Lung (tissue), 12 donors: ENCODE data around the gene SELPLG. TPM values are rescaled to one million over a fixed set of nuclear protein-coding genes. Genes with fewer than 3 reads are reported as not detected.

ENCODE experiments used
- ATAC-seq: fragments of 200-7000 bp; cut with Tn5 transposase; one replicate; pipeline ENCODE4 v1.9.1; 2020; ENCODE audit warnings: moderate number of reproducible peaks; ENCODE audit not compliant: insufficient read depth, low FRiP score
- DNase-seq, 3 donors: peaks; one replicate each; pipeline ENCODE4 v3.0.0-alpha.2; 2013 to 2017
- H3K27ac ChIP-seq, 2 donors: one replicate each; pipeline ENCODE4 v1.5.1; 2013; ENCODE audit warnings: mild to moderate bottlenecking in 2 of 2, moderate library complexity in 2 of 2, control low read depth in 1 of 2, inconsistent platforms in 1 of 2, low read depth in 1 of 2, low read length in 1 of 2
- H3K27me3 ChIP-seq, 3 donors: one replicate each; pipeline ENCODE4 v1.5.1; 2013; ENCODE audit warnings: low read length in 2 of 3; ENCODE audit not compliant: control insufficient read depth in 3 of 3, insufficient read depth in 3 of 3
- H3K36me3 ChIP-seq, 4 donors: one replicate each; pipeline ENCODE4 v1.5.1; 2013; ENCODE audit warnings: low read length in 4 of 4, mild to moderate bottlenecking in 1 of 4, moderate library complexity in 1 of 4; ENCODE audit not compliant: control insufficient read depth in 4 of 4, insufficient read depth in 4 of 4
- H3K4me1 ChIP-seq, 5 donors: one replicate each; pipeline ENCODE4 v1.5.1; 2013; ENCODE audit warnings: low read length in 5 of 5, mild to moderate bottlenecking in 2 of 5, moderate library complexity in 1 of 5; ENCODE audit not compliant: control insufficient read depth in 5 of 5, insufficient read depth in 5 of 5
- H3K4me3 ChIP-seq: one replicate; pipeline ENCODE4 v1.5.1; 2013; ENCODE audit warnings: mild to moderate bottlenecking, control low read depth, moderate library complexity
- H3K9ac ChIP-seq, 2 donors: one replicate each; pipeline ENCODE4 v1.5.1; 2013; ENCODE audit warnings: low read length in 2 of 2, control low read depth in 1 of 2; ENCODE audit not compliant: insufficient read depth in 1 of 2
- H3K9me3 ChIP-seq, 4 donors: one replicate each; pipeline ENCODE4 v1.5.1; 2013; ENCODE audit warnings: low read length in 3 of 4, mild to moderate bottlenecking in 1 of 4, moderate library complexity in 1 of 4; ENCODE audit not compliant: control insufficient read depth in 4 of 4, insufficient read depth in 3 of 4
- CTCF ChIP-seq: IDR thresholded peaks from 2 replicates; pipeline ENCODE4 v1.5.1; 2012; ENCODE audit warnings: mild to moderate bottlenecking; ENCODE audit errors: control extremely low read depth, extremely low read depth
- WGBS, 2 donors: extraction: QIAGEN DNeasy Blood & Tissue Kit; methylation state at CpG; one replicate each; pipeline ENCODE4 v1.1.7; 2013; 5-methylcytosine and 5-hydroxymethylcytosine counted together
- polyA plus RNA-seq, 2 donors: library from polyadenylated mRNA; stranded (reverse); fragments of 200-250 nt; gene quantifications; one replicate each; pipeline ENCODE4 v1.2.1, GENCODE V29; 2013
- total RNA-seq, 2 donors: library from RNA; depleted of rRNA in 1 of 2; stranded (reverse); fragments of >200 nt in 1 of 2; gene quantifications; one replicate each; pipeline ENCODE4 v1.2.1, GENCODE V29; 2014 to 2021
- donor health status: control.
- donor health status: control.
- donor health status: Bipolar disorder and iron deficiency.
- donor health status: healthy.
- donor health status: DM: yes; HTN: yes; CAD: no.

The SELPLG gene
- total and polyA plus RNA-seq, 4 donors = 11.3 to 97.0 (median 30.5) TPM

DNA sequence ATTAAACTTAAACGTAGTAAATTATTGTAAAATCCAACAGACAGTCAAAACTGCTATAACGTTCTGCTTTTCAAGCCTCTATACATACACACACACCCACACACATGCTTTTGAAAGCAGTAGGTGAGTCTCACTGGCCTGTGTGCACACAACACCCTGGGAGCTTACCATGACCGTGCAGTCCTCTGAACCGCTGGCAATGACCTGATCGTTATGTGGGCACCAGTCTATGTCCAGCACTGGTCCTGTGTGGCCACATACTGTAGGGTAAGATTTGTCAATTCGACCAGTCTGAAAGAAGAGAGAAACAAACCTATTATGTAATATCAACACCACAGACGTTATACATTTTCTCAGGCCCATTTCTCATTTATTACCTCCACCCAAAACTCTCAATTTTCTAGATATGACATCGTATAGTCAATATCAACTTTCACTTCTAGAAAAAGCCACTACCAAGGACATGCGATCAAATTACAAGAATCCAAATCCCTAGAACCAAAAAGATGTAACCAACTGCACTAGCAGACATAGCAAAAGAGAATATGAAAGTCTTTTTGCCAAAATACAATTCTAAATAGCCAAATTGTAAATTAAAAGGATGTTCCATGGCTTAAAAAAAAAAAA lies 44.5 kb upstream of the SELPLG start:
- Histone ChIP-seq H3K9ac (no peak overlapping the region), H3K36me3 (peaks cover 4 to 20% (median 10%) of the 10 kb centered on the region in 4 donors), H3K27ac (no peak overlapping the region), H3K9me3 (no peaks in the 10 kb centered on the region), H3K4me3 (no peak overlapping the region), H3K27me3 (no peaks in the 10 kb centered on the region), H3K4me1 (peaks cover 0 to 10% (median 0%) of the 10 kb centered on the region in 5 donors)
- WGBS, 2 donors = 76 to 80% methylated on average over 9 of the region's 9 CpGs
- ATAC-seq (no peak), DNase-seq (no peak)
- no peak for TF ChIP-seq CTCF

GRCh38 chr12:108677381-108677780 lies 43.7 kb upstream of the SELPLG start:
- H3K27ac ChIP-seq = no peak overlapping the region

GRCh38 chr12:108676707-108677106 lies 43.0 kb upstream of the SELPLG start:
- no peak overlapping the region for H3K4me3 ChIP-seq

More at GRCh38 chr12:108677381-108677780, 43.7 kb upstream of the SELPLG start:
- Histone ChIP-seq H3K4me3 (no peak overlapping the region), H3K9me3 (no peaks in the 10 kb centered on the region), H3K36me3 (peaks cover 5 to 21% (median 11%) of the 10 kb centered on the region in 4 donors), H3K4me1 (peaks cover 0 to 10% (median 0%) of the 10 kb centered on the region in 5 donors), H3K9ac (no peak overlapping the region), H3K27me3 (no peaks in the 10 kb centered on the region)
- 80 to 82% methylated on average over 3 of the region's 3 CpGs for WGBS, 2 donors
- no peak for DNase-seq
- no peak for TF ChIP-seq CTCF
- no peak for ATAC-seq

More at GRCh38 chr12:108676707-108677106, 43.0 kb upstream of the SELPLG start:
- DNase-seq (no peak), ATAC-seq (no peak)
- no peaks in the 10 kb centered on the region for H3K27me3 ChIP-seq
- no peaks in the 10 kb centered on the region for H3K9me3 ChIP-seq
- no peak overlapping the region for H3K9ac ChIP-seq
- peaks cover 5 to 25% (median 11%) of the 10 kb centered on the region in 4 donors for H3K36me3 ChIP-seq
- peaks cover 0 to 10% (median 0%) of the 10 kb centered on the region in 5 donors for H3K4me1 ChIP-seq
- no peak for TF ChIP-seq CTCF
- WGBS, 2 donors = 83 to 94% methylated on average over 5 of the region's 5 CpGs
- H3K27ac ChIP-seq = no peak overlapping the region
